Natural killer cell (primary cell): ENCODE data around the gene ATXN1. TPM values are rescaled to one million over a fixed set of nuclear protein-coding genes. Genes with fewer than 3 reads are reported as not detected.
A peak's percentile ranks its signal among the peaks of the same experiment; 100 is the strongest.
"Not testable (repeated sequence)": the region's sequence is repeated elsewhere in the genome, so short reads cannot be mapped to it uniquely, and the experiment has no call there.

Experiments
- ATAC-seq, 3 donors: fragments of 150-1000 bp in 2 of 3; fragments of 200-7000 bp in 1 of 3; cut with Tn5 transposase; 1 replicate in 1 of 3; 2 replicates in 2 of 3; pipeline ENCODE4 v1.10.0; 2021; ENCODE audit warnings: mild to moderate bottlenecking in 2 of 3, moderate library complexity in 2 of 3
- DNase-seq, 2 donors: peaks; one replicate each; pipeline versions ENCODE4 v3.0.0 to v3.0.0-alpha.2; 2013 to 2021; ENCODE audit warnings: mixed read lengths in 1 of 2
- H3K27ac ChIP-seq: one replicate; pipeline ENCODE4 v1.5.1; 2013; ENCODE audit warnings: mild to moderate bottlenecking, low read length
- H3K27me3 ChIP-seq: one replicate; pipeline ENCODE4 v1.6.1; 2013; ENCODE audit warnings: low read length; ENCODE audit not compliant: control insufficient read depth, insufficient read depth
- H3K36me3 ChIP-seq: one replicate; pipeline ENCODE4 v1.6.1; 2013; ENCODE audit warnings: low read length; ENCODE audit not compliant: control insufficient read depth, insufficient read depth
- H3K4me1 ChIP-seq: one replicate; pipeline ENCODE4 v1.6.1; 2013; ENCODE audit warnings: low read length; ENCODE audit not compliant: control insufficient read depth, insufficient read depth
- H3K4me3 ChIP-seq: one replicate; pipeline ENCODE4 v1.5.1; 2013; ENCODE audit warnings: low read length
- H3K9me3 ChIP-seq: one replicate; pipeline ENCODE4 v1.6.1; 2013; ENCODE audit warnings: low read length; ENCODE audit not compliant: control insufficient read depth, insufficient read depth
- H3K27ac Mint-ChIP-seq, 2 donors: one replicate each; pipeline ENCODE4 v1.8.0; 2022; ENCODE audit warnings: mild to moderate bottlenecking in 2 of 2, mixed read lengths in 2 of 2, moderate library complexity in 1 of 2
- H3K27me3 Mint-ChIP-seq, 2 donors: one replicate each; pipeline ENCODE4 v1.8.0; 2022; ENCODE audit warnings: low read depth in 2 of 2, mixed read lengths in 2 of 2
- H3K36me3 Mint-ChIP-seq: one replicate; pipeline ENCODE4 v1.8.0; 2022; ENCODE audit warnings: mixed read lengths
- H3K4me1 Mint-ChIP-seq, 2 donors: one replicate each; pipeline ENCODE4 v1.8.0; 2022; ENCODE audit warnings: mixed read lengths in 2 of 2
- H3K4me3 Mint-ChIP-seq: one replicate; pipeline ENCODE4 v1.8.0; 2022; ENCODE audit warnings: mild to moderate bottlenecking, moderate library complexity, mixed read lengths
- H3K9me3 Mint-ChIP-seq, 2 donors: one replicate each; pipeline ENCODE4 v1.8.0; 2022; ENCODE audit warnings: mixed read lengths in 2 of 2
- WGBS: methylation state at CpG from one replicate; pipeline ENCODE4 v1.1.7; 2013; ENCODE audit warnings: missing lambda C conversion rate; ENCODE audit not compliant: insufficient coverage; 5-methylcytosine and 5-hydroxymethylcytosine counted together
- intact Hi-C: fragments of 100-400 bp; cut with micrococcal nuclease; formaldehyde crosslinking; loops from one replicate; pipeline ENCODE4 v1.14.2; 2022
- total RNA-seq, 4 donors: library from RNA; stranded (reverse); fragments of 120-200 nt in 1 of 4; gene quantifications; one replicate each; pipeline versions ENCODE4 v1.2.3 to v1.2.4, GENCODE V29; 2013 to 2022
- TF ChIP-seq, protein P1 (sequence below): fragments of 200-600 bp; IDR thresholded peaks from one replicate; pipeline ENCODE4 v1.8.0; 2022; ENCODE audit warnings: antibody characterized with exemption

ATXN1 gene
- total RNA-seq, 3 donors from 2014 or later (not counting 1 experiment from before 2014, with no cell fraction given): 90.4 to 120 (median 97.9) TPM

DNA sequence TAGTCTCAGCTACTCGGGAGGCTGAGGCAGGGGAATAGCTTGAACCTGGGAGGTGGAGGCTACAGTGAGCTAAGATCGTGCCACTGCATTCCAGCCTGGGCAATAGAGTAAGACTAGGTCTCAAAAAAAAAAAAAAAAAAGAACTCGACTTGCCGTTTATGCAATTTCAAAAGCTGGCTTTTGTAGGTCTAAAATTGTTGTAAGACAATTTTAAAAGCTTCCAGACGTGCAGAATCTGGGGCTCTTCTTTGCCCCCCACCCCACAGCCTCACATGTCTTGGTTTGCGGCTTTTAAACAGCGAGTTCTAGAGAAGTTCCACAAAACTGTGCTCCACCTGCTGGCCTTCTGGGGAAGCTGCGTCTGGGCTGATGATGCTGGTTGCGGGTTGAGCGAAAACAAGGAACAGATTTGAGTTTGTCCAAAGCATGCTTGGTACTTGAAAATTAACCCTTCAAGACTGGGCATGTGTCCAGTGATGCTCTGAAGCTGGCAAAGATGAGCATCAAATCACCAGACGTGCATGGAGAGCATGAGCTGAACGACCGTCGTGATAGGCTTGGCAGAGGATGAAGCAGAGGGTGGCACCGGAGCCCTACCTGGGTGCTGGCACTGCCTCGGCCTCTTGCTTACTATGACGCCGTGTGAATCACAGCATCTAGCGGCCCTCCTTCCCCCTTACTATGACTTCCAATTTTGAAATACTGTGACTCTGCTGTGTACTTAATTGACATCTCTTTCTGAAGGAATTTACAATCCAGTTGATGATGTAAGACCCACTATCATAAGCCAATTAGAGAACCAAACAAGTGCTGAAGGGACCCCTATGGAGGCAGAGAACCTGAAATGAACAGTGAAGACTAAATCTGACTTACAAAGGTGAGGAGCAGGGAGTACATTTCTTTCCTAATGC is 351.5 kb downstream of the ATXN1 start:
- Mint-ChIP-seq H3K4me3 (no peak overlapping the region), H3K27ac (peak overlapping the region in 1 of 2 donors; percentile 8), H3K27me3 (no peaks in the 10 kb centered on the region), H3K36me3 (no peaks in the 10 kb centered on the region), H3K9me3 (no peaks in the 10 kb centered on the region), H3K4me1 (peaks cover 3 to 34% of the 10 kb centered on the region in 2 donors)
- WGBS: 76% methylated on average over 17 of the region's 19 CpGs
- no peaks in the 10 kb centered on the region for H3K27me3 ChIP-seq
- no peak overlapping the region for H3K4me3 ChIP-seq
- no peaks in the 10 kb centered on the region for H3K9me3 ChIP-seq
- TF ChIP-seq, protein P1, sequence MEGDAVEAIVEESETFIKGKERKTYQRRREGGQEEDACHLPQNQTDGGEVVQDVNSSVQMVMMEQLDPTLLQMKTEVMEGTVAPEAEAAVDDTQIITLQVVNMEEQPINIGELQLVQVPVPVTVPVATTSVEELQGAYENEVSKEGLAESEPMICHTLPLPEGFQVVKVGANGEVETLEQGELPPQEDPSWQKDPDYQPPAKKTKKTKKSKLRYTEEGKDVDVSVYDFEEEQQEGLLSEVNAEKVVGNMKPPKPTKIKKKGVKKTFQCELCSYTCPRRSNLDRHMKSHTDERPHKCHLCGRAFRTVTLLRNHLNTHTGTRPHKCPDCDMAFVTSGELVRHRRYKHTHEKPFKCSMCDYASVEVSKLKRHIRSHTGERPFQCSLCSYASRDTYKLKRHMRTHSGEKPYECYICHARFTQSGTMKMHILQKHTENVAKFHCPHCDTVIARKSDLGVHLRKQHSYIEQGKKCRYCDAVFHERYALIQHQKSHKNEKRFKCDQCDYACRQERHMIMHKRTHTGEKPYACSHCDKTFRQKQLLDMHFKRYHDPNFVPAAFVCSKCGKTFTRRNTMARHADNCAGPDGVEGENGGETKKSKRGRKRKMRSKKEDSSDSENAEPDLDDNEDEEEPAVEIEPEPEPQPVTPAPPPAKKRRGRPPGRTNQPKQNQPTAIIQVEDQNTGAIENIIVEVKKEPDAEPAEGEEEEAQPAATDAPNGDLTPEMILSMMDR: peak; percentile 63
- intact Hi-C loops: loop anchor here (1.0 kb wide), 1 partner anchor 77 kb away; no protein-coding TSS in a partner anchor
- ATAC-seq: peak; percentile 69 to 92 (median 83)
- peaks cover 4% of the 10 kb centered on the region for H3K4me1 ChIP-seq
- peak; percentile 31 to 78 for DNase-seq
- no peak overlapping the region for H3K27ac ChIP-seq
- peaks cover 2% of the 10 kb centered on the region for H3K36me3 ChIP-seq

DNA sequence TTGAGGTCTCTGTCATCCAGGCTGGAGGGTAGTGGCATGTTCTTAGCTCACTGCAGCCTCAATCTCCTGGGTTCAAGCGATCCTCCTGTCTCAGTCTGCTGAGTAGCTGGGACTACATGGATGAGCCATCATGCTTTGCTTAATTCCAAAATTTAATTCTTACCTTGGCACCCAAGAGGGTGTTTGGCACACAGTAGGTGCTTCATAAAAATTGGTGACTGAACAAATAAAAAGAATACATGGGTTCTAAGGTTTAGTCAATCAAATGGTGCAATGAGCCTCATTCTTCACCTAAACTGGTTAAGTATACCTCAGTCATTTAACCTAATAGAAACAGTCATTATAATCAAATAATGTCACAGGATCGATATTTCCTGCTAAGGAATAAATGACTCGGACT is 352.5 kb downstream of the ATXN1 start:
- H3K27ac Mint-ChIP-seq: no peak overlapping the region
- H3K36me3 Mint-ChIP-seq: no peaks in the 10 kb centered on the region
- WGBS: 89% methylated on average over 3 of the region's 3 CpGs
- intact Hi-C loops: loop anchor here (1.0 kb wide), 1 partner anchor 76 kb away; no protein-coding TSS in a partner anchor
- Histone ChIP-seq H3K4me1 (peaks cover 10% of the 10 kb centered on the region), H3K27me3 (no peaks in the 10 kb centered on the region), H3K27ac (no peak overlapping the region), H3K4me3 (no peak overlapping the region), H3K36me3 (peaks cover 2% of the 10 kb centered on the region), H3K9me3 (no peaks in the 10 kb centered on the region)
- DNase-seq (no peak), ATAC-seq (no peak)
- TF ChIP-seq, protein P1: no peak
- H3K9me3 Mint-ChIP-seq: no peaks in the 10 kb centered on the region
- no peak overlapping the region for H3K4me3 Mint-ChIP-seq
- H3K27me3 Mint-ChIP-seq: no peaks in the 10 kb centered on the region
- H3K4me1 Mint-ChIP-seq: peaks cover 13 to 38% of the 10 kb centered on the region in 2 donors

DNA sequence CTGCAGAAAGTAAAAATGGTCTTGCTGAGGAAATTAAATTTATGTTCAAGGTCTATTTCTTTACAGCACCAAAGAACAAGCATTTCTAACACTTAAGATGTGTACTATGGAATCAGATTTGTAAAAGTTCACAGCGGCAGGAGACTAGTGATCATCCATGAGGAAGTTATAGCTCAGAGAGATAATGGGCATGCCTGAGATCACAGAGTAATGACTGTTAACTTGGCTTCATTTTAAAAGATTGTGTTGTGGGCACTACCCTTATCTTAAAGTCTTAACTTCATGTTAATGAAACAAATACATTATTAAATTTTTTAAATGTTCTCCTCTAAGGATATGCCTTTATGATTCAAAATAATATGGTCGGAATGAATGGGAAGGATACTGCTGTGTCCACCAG is 354.3 kb downstream of the ATXN1 start:
- TF ChIP-seq, protein P1: no peak
- H3K4me3 ChIP-seq: no peak overlapping the region
- H3K27me3 ChIP-seq: no peaks in the 10 kb centered on the region
- no peaks in the 10 kb centered on the region for H3K9me3 Mint-ChIP-seq
- WGBS: 84% methylated on average over 2 of the region's 2 CpGs
- no peaks in the 10 kb centered on the region for H3K9me3 ChIP-seq
- H3K27ac Mint-ChIP-seq: no peak overlapping the region
- H3K4me3 Mint-ChIP-seq: no peak overlapping the region
- ATAC-seq: no peak
- no peaks in the 10 kb centered on the region for H3K36me3 Mint-ChIP-seq
- intact Hi-C loops: no loop called here
- H3K4me1 ChIP-seq: peaks cover 10% of the 10 kb centered on the region
- H3K36me3 ChIP-seq: peaks cover 2% of the 10 kb centered on the region
- no peaks in the 10 kb centered on the region for H3K27me3 Mint-ChIP-seq
- no peak for DNase-seq
- peak overlapping the region; percentile 37 for H3K27ac ChIP-seq
- peaks cover 14 to 36% of the 10 kb centered on the region in 2 donors for H3K4me1 Mint-ChIP-seq

DNA sequence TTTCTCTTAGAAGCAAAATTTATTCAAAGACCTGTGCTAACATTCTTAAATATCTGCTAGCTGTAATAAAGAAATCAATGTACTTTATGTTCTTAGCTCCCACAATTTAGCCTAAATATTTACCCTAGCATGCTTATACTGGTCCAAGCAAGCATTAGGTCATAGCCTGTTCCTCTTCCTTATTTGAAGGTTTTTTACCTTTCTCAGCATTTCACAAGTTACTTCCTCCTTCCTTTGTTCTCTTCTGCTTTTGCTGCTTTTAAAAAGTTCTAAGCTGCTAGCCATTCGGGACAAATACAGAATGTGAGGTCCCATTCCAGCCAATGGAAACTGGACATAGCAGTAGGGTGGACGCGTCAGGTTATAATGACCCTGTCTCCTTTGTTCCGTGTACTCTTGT is 354.7 kb downstream of the ATXN1 start:
- H3K36me3 Mint-ChIP-seq, H3K27ac Mint-ChIP-seq, H3K4me3 ChIP-seq, DNase-seq, H3K9me3 Mint-ChIP-seq, intact Hi-C loops, H3K27me3 Mint-ChIP-seq, H3K27me3 ChIP-seq, H3K36me3 ChIP-seq, H3K9me3 ChIP-seq, H3K4me3 Mint-ChIP-seq, ATAC-seq: not testable (repeated sequence)
- WGBS: 53% methylated on average over 4 of the region's 4 CpGs
- Histone ChIP-seq H3K4me1 (peaks cover 10% of the 10 kb centered on the region), H3K27ac (peak overlapping the region; percentile 37)
- peaks cover 18 to 36% of the 10 kb centered on the region in 2 donors for H3K4me1 Mint-ChIP-seq
